NCI-H1092 treated with DMSO at 0.1 percent for 48 hours (cell line): ENCODE results near the gene PDE8B.

Source experiments
- DNase-seq: peaks from one replicate; lab custom pipeline; 2025; lab: John Stamatoyannopoulos, UW

PDE8B gene

GRCh38 chr5:77192441-77193050 lies 17.9 kb upstream of the PDE8B start:
- DNase-seq: no peak

- no peak for DNase-seq
These were observed 15.7 kb upstream of the PDE8B start for GRCh38 chr5:77194762-77195161.

DNA sequence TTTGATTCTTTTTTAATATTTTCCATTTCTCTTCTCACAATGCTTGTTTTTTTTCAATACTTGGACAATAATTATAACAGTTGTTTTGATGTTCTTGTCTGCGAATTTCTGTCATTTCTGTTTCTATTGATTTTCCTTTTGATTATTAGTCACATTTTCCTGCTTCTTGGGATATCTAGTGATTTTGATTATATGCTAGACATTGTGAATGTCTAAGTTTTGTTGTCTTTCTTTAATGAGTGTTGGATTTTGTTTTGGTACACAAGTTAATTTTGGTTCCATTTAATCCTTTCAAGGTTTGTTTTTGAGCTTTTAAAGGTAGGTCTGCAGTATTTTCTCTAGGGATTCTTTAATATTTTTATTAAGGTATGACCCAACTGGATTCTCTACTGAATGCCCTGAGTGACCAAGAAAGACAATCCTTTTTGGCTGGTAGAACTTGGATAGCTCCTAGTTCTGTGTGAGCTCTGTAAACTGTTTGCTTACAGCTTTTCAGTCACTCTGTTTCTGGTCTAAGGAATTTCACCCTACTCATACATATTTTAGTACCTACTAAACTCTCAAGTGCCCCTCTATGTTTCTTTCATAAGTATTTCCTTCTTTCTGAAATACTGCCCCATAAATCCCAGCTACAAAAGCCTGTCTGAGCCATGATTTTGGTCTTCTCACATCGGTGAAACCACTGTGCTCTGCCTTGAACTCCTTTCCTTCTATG lies 12.5 kb upstream of the PDE8B start:
- DNase-seq: no peak

- no peak for DNase-seq
These were observed 9.8 kb upstream of the PDE8B start for GRCh38 chr5:77200663-77201062.

DNA sequence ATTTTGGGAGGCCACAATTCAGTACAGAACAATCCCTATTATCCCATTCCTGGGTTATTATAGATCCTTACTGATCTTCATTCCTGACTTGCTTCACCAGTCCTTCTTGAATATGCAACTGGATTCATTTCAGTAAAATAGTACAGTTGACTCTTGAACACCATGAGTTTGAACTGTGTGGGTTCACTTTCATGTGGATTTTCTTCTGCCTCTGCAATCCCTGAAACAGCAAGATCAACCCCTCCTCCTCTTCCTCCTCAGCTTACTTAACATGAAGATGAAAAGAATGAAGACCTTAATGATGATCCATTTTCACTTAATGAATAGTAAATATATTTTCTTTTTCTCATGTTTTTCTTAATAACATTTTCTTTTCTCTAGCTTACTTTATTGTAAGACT lies 8.3 kb upstream of the PDE8B start:
- no peak for DNase-seq

GRCh38 chr5:77204967-77205366 lies 5.5 kb upstream of the PDE8B start:
- no peak for DNase-seq

- no peak for DNase-seq
These were observed 1.8 kb upstream of the PDE8B start for GRCh38 chr5:77208507-77209163.

GRCh38 chr5:77209495-77210090 lies 887 bp upstream of the PDE8B start:
- DNase-seq: no peak

DNA sequence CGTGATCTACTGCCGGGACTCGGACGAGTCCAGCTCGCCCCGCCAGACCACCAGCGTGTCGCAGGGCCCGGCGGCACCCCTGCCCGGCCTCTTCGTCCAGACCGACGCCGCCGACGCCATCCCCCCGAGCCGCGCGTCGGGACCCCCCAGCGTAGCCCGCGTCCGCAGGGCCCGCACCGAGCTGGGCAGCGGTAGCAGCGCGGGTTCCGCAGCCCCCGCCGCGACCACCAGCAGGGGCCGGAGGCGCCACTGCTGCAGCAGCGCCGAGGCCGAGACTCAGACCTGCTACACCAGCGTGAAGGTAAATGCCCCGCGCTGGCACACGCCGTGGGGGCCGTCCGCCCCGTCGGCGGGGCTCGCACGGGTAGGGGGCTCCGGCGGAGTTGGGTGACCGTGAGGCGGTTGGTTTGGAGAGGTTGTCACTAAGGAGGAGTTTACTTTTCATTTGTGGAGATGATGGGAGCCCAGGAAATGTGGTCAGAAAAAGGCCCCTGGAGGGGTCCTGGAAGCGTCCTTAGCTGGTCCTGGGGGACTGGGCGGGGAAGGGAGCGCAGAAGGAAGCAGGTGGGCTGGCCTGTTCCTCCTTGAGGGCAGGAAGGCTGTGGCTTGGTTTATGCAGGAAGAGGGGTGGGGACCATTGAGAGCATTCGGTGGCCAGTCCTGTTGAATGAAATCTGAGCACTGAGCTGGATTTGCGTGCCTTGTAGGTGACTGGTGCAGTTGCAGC lies 647 bp downstream of the PDE8B start:
- no peak for DNase-seq

GRCh38 chr5:77211691-77212047 lies 1.2 kb downstream of the PDE8B start:
- no peak for DNase-seq

GRCh38 chr5:77213601-77214000 lies 3.1 kb downstream of the PDE8B start:
- no peak for DNase-seq

- DNase-seq: no peak
These were observed 3.7 kb downstream of the PDE8B start for GRCh38 chr5:77214151-77214550.

GRCh38 chr5:77218263-77218662 lies 7.8 kb downstream of the PDE8B start:
- DNase-seq: no peak

- DNase-seq: no peak
These were observed 10.6 kb downstream of the PDE8B start for GRCh38 chr5:77221115-77221514.

DNA sequence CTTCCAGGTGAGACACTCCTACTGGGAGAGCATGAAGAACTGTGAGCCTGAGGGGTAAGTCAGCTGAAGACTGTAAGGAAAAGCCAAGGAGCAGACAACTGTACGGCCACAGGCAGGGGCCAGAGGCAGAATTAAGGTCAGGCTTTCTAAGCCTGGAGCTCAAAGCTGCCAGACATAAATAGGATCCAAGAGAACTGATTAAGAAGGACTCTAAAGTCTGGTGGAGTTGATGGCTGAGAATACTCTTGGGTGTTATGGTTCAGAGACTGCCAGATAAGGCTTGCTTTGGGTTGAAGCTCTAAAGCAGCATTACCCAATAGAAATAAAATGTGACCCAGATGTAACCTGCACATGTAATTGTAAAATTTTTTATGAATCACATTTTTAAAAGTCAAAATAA lies 12.2 kb downstream of the PDE8B start:
- DNase-seq: no peak

GRCh38 chr5:77223653-77224052 lies 13.2 kb downstream of the PDE8B start:
- no peak for DNase-seq

GRCh38 chr5:77224672-77225355 lies 14.3 kb downstream of the PDE8B start:
- DNase-seq: no peak

- no peak for DNase-seq
These were observed 15.1 kb downstream of the PDE8B start for GRCh38 chr5:77225531-77225930.

- DNase-seq: no peak
These were observed 19.4 kb downstream of the PDE8B start for GRCh38 chr5:77229887-77230286.

DNA sequence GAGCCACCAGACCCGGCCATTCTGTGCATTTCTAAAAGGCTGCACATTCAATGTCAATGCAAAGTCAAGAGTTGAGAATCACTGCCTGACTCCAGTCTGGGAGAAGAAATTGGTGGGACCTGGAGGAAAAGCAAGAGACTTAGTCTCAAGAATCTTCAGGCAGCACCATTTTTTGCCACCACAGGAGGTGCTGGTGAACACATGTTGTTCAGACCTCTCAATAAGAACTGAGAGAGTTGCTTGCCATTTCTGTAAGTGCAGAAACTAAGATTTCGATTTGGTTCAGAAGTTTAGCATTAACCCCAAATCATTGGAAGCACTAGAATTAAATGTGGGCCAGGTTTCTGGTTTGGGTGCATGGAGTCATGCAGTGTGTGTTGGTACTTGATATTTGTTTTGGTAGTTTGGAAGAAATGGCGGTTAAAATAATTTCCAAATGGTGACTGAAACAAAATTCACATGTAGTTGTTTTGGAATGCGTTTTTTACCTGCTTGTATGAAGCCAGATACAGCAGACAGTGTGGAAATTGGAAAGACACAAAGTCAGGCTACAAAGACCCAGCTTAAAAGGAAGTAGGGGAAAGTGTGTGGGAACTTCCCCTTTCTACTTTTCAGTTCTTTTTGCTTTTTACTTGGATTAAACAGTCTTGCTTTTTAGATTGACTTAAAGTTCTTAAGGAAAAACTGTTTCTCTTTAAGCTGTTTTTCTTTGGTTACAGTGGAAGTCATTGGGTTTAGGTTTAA lies 20.4 kb downstream of the PDE8B start:
- DNase-seq: no peak

GRCh38 chr5:77231471-77232138 lies 21.1 kb downstream of the PDE8B start:
- DNase-seq: no peak
